HCT116 (cell line): Measurements from ENCODE around the gene LINGO3. TPM values are rescaled to one million over a fixed set of nuclear protein-coding genes. Genes with fewer than 3 reads are reported as not detected.

Experiments used
- ATAC-seq: fragments of 200-7000 bp; cut with Tn5 transposase; 2 replicates; pipeline ENCODE4 v1.9.1; 2020; ENCODE audit warnings: mild to moderate bottlenecking, moderate library complexity
- BruUV-seq: library from RNA; stranded (reverse); fragments of 400-500 nt; replicated peaks from 2 replicates; lab custom pipeline; 2021; lab: Mats Ljungman, UMichigan
- CTCF ChIA-PET: fragments of 300-600 bp; sonication (Branson Sonifier 250); formaldehyde crosslinking; loops from one replicate; lab custom pipeline; 2021; ENCODE audit warnings: antibody characterized with exemption; lab: Charles Lee
- POLR2A ChIA-PET: fragments of 300-600, 350-600 bp; sonication (Branson Sonifier 250); formaldehyde crosslinking; loops from one replicate; lab custom pipeline; 2021; ENCODE audit warnings: antibody characterized with exemption; lab: Charles Lee
- RAD21 ChIA-PET, 2 experiments: fragments of 300-600 bp; sonication (Branson Sonifier 250); formaldehyde crosslinking; loops; one replicate each; lab custom pipeline; 2023; ENCODE audit warnings: low total read pairs in 2 of 2; ENCODE audit not compliant: uncharacterized antibody in 2 of 2, unreplicated experiment in 2 of 2, low non-redundant PET in 1 of 2; lab: Charles Lee
- DNase-seq: peaks from one replicate; pipeline ENCODE4 v3.0.0-alpha.2; 2010; ENCODE audit warnings: low read depth, low spot score
- H2AFZ ChIP-seq: fragments of 200-600 bp; shearing (Covaris generic), sonication (generic); 2 replicates; pipeline ENCODE4 v1.6.1; 2017; ENCODE audit warnings: low read depth, mixed run types, mixed read lengths, antibody characterized with exemption, low read length; ENCODE audit not compliant: poor library complexity, severe bottlenecking
- H3K27ac ChIP-seq: 2 replicates; pipeline ENCODE4 v1.5.1; 2012; ENCODE audit warnings: low read depth, low read length
- H3K27me3 ChIP-seq: fragments of 200-600 bp; sonication (generic); 2 replicates; pipeline ENCODE4 v1.6.1; 2016; ENCODE audit warnings: mixed run types, low read length, mixed read lengths; ENCODE audit not compliant: insufficient read depth
- H3K36me3 ChIP-seq, 2 experiments: fragments of 200-500 bp in 1 of 2; fragments of 200-600 bp in 1 of 2; sonication (Bioruptor generic) in 1 of 2; sonication (generic) in 1 of 2; 2 replicates each; pipeline versions ENCODE4 v1.5.1 to v1.6.1; 2014 to 2016; ENCODE audit warnings: low read length in 2 of 2, inconsistent platforms in 1 of 2, mixed read lengths in 1 of 2, mixed run types in 1 of 2; ENCODE audit not compliant: insufficient read depth in 2 of 2, control insufficient read depth in 1 of 2
- H3K4me1 ChIP-seq, 2 experiments: fragments of 200-600 bp in 1 of 2; sonication (generic) in 1 of 2; 2 replicates each; pipeline versions ENCODE4 v1.5.1 to v1.6.1; 2012 to 2017; ENCODE audit warnings: low read length in 2 of 2, inconsistent platforms in 1 of 2, mild to moderate bottlenecking in 1 of 2, mixed read lengths in 1 of 2, mixed run types in 1 of 2, moderate library complexity in 1 of 2; ENCODE audit not compliant: insufficient read depth in 2 of 2, control insufficient read depth in 1 of 2
- H3K4me2 ChIP-seq: fragments of 200-600 bp; sonication (generic); 2 replicates; pipeline ENCODE4 v1.6.1; 2017; ENCODE audit warnings: mixed run types, low read length, mixed read lengths
- H3K4me3 ChIP-seq, 2 experiments: fragments of 200-600 bp in 1 of 2; sonication (generic) in 1 of 2; replicated peaks in 1 of 2; 2 replicates each; pipeline ENCODE4 v1.5.1; 2011 to 2016; ENCODE audit warnings: low read length in 2 of 2, control low read depth in 1 of 2, low read depth in 1 of 2, mild to moderate bottlenecking in 1 of 2, mixed read lengths in 1 of 2, mixed run types in 1 of 2
- H3K79me2 ChIP-seq: fragments of 200-600 bp; sonication (generic); 2 replicates; pipeline ENCODE4 v1.6.1; 2017; ENCODE audit warnings: mild to moderate bottlenecking, mixed run types, low read length, moderate library complexity, mixed read lengths; ENCODE audit not compliant: insufficient read depth
- H3K9ac ChIP-seq: fragments of 200-600 bp; sonication (generic); 2 replicates; pipeline ENCODE4 v1.6.1; 2016; ENCODE audit warnings: low read length, mixed read lengths
- H3K9me2 ChIP-seq: fragments of 200-600 bp; sonication (generic), shearing (Covaris generic); 2 replicates; pipeline ENCODE4 v1.6.1; 2017; ENCODE audit warnings: mixed run types, mild to moderate bottlenecking, moderate library complexity; ENCODE audit not compliant: insufficient read depth
- H3K9me3 ChIP-seq, 2 experiments: fragments of 200-500 bp in 1 of 2; fragments of 200-600 bp in 1 of 2; sonication (Bioruptor generic) in 1 of 2; sonication (generic) in 1 of 2; 2 replicates each; pipeline ENCODE4 v1.6.1; 2014 to 2017; ENCODE audit warnings: low read length in 2 of 2, mixed read lengths in 2 of 2, inconsistent platforms in 1 of 2, low read depth in 1 of 2, mild to moderate bottlenecking in 1 of 2, mixed run types in 1 of 2, moderate library complexity in 1 of 2; ENCODE audit not compliant: control insufficient read depth in 1 of 2, insufficient read depth in 1 of 2
- H4K20me1 ChIP-seq: fragments of 200-600 bp; sonication (generic), shearing (Covaris generic); 2 replicates; pipeline ENCODE4 v1.6.1; 2017; ENCODE audit warnings: mixed run types, mild to moderate bottlenecking, moderate library complexity; ENCODE audit not compliant: insufficient read depth
- CBX3 ChIP-seq: IDR thresholded peaks from 2 replicates; pipeline ENCODE4 v1.6.1; 2012; ENCODE audit warnings: low read depth
- CTCF ChIP-seq, 3 experiments: fragments of 200-600 bp in 1 of 3; sonication (generic) in 1 of 3; IDR thresholded peaks in 2 of 3; conservative IDR thresholded peaks in 1 of 3; 2 replicates each; pipeline ENCODE4 v1.5.1; 2012 to 2017; ENCODE audit warnings: low read depth in 2 of 3, low read length in 2 of 3, antibody characterized with exemption in 1 of 3, borderline replicate concordance in 1 of 3, control low read depth in 1 of 3, mild to moderate bottlenecking in 1 of 3, mixed read lengths in 1 of 3, mixed run types in 1 of 3, moderate library complexity in 1 of 3; ENCODE audit not compliant: insufficient read depth in 1 of 3
- EZH2 ChIP-seq: fragments of 200-600 bp; sonication (generic); IDR thresholded peaks from 2 replicates; pipeline ENCODE4 v1.6.1; 2017; ENCODE audit warnings: antibody characterized with exemption, mixed run types
- RAD21 ChIP-seq: IDR thresholded peaks from 2 replicates; pipeline ENCODE4 v1.6.1; 2012; ENCODE audit warnings: low read depth, mild to moderate bottlenecking
- ZFX ChIP-seq: fragments of 450-650 bp; IDR thresholded peaks from 2 replicates; pipeline ENCODE4 v1.6.1; 2017
- intact Hi-C: fragments of 100-400 bp; cut with micrococcal nuclease; formaldehyde crosslinking; loops from 2 replicates; pipeline ENCODE4 v1.10.0; 2022
- total RNA-seq: library from RNA; stranded (reverse); gene quantifications from one replicate; pipeline ENCODE4 v1.2.1, GENCODE V29; 2021; ENCODE audit not compliant: unreplicated experiment

The LINGO3 gene
- total RNA-seq, 1 experiment from 2014 or later, result not detected

GRCh38 chr19:2338751-2339643 lies 31.0 kb upstream of the LINGO3 start:
- TF ChIP-seq CTCF (IDR thresholded peaks at IDR 0.05 in 2 of 3, conservative IDR thresholded peaks at IDR 0.05 in 1 of 3; ENCODE audit: borderline replicate concordance in 1 of 3, insufficient read depth in 1 of 3, low read depth in 2 of 3, low read length in 2 of 3) (no peak), RAD21 (no peak), EZH2 (no peak)
- POLR2A ChIA-PET, result no interaction called here
- Histone ChIP-seq H3K79me2 (peaks cover 26% of the 10 kb centered on the region; the same call in 1 of the 2 replicates), H3K9me3 (peaks cover 0 to 11% of the 10 kb centered on the region in 2 experiments; a peak in 1 of 4 replicates), H2AFZ (no peak overlapping the region), H3K27ac (no peak overlapping the region), H3K9ac (no peak overlapping the region), H3K4me1 (no peaks in the 10 kb centered on the region), H3K27me3 (no peaks in the 10 kb centered on the region), H3K36me3 (no peaks in the 10 kb centered on the region), H3K9me2 (no peaks in the 10 kb centered on the region), H3K4me2 (no peak overlapping the region), H3K4me3 (no peak overlapping the region), H4K20me1 (no peaks in the 10 kb centered on the region; the same call in 1 of the 2 replicates)
- ATAC-seq (no peak), DNase-seq (no peak)
- BruUV-seq, result no TSS peak
- intact Hi-C loops, result no loop called here
- CTCF ChIA-PET, result no interaction called here
- RAD21 ChIA-PET, result no interaction called here

DNA sequence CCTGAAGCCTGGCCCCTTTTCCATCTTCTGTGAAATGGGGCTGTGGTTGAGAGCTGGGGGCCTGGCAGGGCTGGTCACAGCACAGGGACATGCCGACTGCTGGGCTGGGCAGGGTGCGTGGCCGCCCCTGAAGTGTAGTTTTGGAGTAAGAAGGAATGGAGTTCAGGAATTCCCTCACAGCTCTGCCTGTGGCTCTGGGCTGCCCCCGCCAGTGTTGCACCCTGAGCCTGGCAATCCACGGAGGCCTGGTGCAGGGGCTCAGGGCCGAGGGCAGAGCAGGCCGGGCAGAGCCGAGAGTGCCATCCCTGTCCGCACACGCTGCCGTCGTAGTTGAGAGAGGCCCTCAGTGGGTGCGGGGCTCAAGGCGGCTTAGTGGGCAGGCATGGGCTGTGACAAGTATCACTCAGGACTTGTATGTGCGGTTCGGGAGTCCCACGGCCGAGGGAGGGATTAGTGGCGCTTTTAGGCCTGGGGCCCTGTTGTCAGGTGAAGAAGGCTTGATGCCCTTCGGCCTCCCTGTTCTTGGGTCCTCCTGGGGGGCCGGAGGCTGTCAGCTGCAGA lies 30.2 kb upstream of the LINGO3 start:
- H3K79me2 ChIP-seq, result peaks cover 35% of the 10 kb centered on the region; the same call in 1 of the 2 replicates
- POLR2A ChIA-PET, result no interaction called here

More for the DNA sequence above, 30.2 kb upstream of the LINGO3 start:
- Histone ChIP-seq H3K4me3 (no peak overlapping the region), H3K4me1 (no peaks in the 10 kb centered on the region), H3K9me3 (peaks cover 0 to 11% of the 10 kb centered on the region in 2 experiments; a peak in 1 of 4 replicates), H3K36me3 (no peaks in the 10 kb centered on the region), H3K27ac (no peak overlapping the region), H3K9me2 (no peaks in the 10 kb centered on the region), H3K9ac (no peak overlapping the region), H2AFZ (no peak overlapping the region), H4K20me1 (no peaks in the 10 kb centered on the region; the same call in 1 of the 2 replicates), H3K27me3 (no peaks in the 10 kb centered on the region), H3K4me2 (no peak overlapping the region)
- intact Hi-C loops, result no loop called here
- ChIA-PET RAD21 (no interaction called here), CTCF (no interaction called here)
- no peak for ATAC-seq
- BruUV-seq, result no TSS peak
- TF ChIP-seq ZFX, result no peak
- TF ChIP-seq CBX3, result no peak
- DNase-seq, result no peak
